MG63 (cell line): ENCODE results near the gene AQP1. TPM values are rescaled to one million over a fixed set of nuclear protein-coding genes. Genes with fewer than 3 reads are reported as not detected.
A peak's percentile ranks its signal among the peaks of the same experiment; 100 is the strongest.

Experiments used
- DNase-seq: peaks from one replicate; pipeline ENCODE4 v3.0.0-alpha.2; 2020
- H3K27me3 ChIP-seq: fragments of 250-450 bp; sonication (Bioruptor Pico); 2 replicates; pipeline ENCODE4 v1.5.1; 2020; ENCODE audit warnings: mild to moderate bottlenecking, moderate library complexity
- H3K36me3 ChIP-seq: fragments of 250-450 bp; sonication (Bioruptor Pico); 2 replicates; pipeline ENCODE4 v1.5.1; 2020; ENCODE audit warnings: mild to moderate bottlenecking, moderate library complexity
- H3K4me3 ChIP-seq: fragments of 250-450 bp; sonication (Bioruptor Pico); 2 replicates; pipeline ENCODE4 v1.5.1; 2020; ENCODE audit warnings: mild to moderate bottlenecking, moderate library complexity
- H3K9me3 ChIP-seq: fragments of 250-450 bp; sonication (Bioruptor Pico); 2 replicates; pipeline ENCODE4 v1.5.1; 2020; ENCODE audit warnings: mild to moderate bottlenecking, moderate library complexity
- total RNA-seq: library from RNA; depleted of rRNA; stranded (reverse); fragments of >200 nt; shearing (Covaris generic); gene quantifications from 2 replicates; pipeline ENCODE4 v1.2.3, GENCODE V29; 2014; ENCODE audit warnings: low replicate concordance

AQP1 gene
- total RNA-seq, 1 experiment from 2014 or later: not detected

DNA sequence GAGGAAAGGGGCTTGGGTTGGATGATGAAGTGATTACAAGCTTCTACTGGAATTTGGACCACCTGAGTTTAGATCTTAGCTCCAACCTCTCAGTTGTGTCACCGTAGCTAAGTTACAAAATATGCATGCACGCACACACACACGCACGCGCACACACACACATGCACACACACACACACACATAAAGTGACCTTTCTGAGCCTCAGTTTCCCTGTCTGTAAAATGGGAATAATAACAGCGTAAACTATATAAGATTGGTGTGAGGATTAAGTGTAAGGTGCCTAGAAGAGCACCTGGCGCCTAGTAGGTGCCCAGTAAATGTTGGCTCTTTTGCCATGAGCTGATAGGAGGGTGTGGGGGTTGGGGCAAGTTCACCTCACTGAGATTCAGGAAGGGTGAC, 12.6 kb upstream of the AQP1 start:
- H3K4me3 ChIP-seq: no peak overlapping the region
- no peaks in the 10 kb centered on the region for H3K36me3 ChIP-seq
- H3K9me3 ChIP-seq: no peaks in the 10 kb centered on the region
- no peaks in the 10 kb centered on the region for H3K27me3 ChIP-seq
- no peak for DNase-seq

DNA sequence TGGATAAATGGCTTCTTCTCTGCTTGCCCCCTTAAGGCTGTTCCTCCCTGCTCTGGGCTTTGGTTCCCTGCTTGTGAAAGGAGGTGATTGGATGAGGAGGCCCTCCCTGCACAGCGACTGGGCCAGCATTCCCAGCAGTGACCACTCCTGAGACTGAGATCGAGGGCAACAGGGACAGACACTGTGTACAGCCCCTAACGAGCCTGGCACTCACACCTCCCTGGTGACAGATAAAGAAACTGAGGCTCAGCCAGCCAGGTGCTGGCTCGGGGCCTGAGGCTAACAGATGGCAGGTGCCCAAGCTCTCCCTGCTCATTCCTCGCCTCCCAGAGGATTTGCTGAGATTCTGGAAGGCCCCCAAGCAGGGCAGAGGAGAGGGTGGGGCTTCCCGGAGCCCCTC, 12.0 kb upstream of the AQP1 start:
- Histone ChIP-seq H3K4me3 (no peak overlapping the region), H3K27me3 (no peaks in the 10 kb centered on the region), H3K9me3 (no peaks in the 10 kb centered on the region), H3K36me3 (no peaks in the 10 kb centered on the region)
- DNase-seq: no peak

DNA sequence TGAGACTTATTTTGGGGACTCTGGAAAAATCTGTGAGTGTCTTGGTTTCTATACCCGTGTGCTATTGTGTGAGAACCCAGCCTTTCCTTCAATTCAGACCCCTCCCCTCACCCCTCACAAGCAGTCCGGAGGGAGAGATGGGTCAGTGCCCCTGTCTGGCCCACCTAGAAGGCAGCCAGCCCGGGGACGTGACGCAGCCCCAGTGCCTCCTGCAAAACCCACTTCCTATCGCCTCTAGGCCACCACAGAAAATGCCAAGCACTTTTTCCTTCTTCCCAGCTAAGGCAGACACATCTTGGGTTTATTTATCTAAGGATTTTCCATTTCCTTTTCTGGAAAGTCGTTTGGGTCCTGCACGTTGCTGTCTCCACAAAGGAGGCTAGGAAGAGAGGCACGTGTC, 11.6 kb upstream of the AQP1 start:
- Histone ChIP-seq H3K36me3 (no peaks in the 10 kb centered on the region), H3K9me3 (no peaks in the 10 kb centered on the region), H3K27me3 (no peaks in the 10 kb centered on the region), H3K4me3 (no peak overlapping the region)
- DNase-seq: no peak

DNA sequence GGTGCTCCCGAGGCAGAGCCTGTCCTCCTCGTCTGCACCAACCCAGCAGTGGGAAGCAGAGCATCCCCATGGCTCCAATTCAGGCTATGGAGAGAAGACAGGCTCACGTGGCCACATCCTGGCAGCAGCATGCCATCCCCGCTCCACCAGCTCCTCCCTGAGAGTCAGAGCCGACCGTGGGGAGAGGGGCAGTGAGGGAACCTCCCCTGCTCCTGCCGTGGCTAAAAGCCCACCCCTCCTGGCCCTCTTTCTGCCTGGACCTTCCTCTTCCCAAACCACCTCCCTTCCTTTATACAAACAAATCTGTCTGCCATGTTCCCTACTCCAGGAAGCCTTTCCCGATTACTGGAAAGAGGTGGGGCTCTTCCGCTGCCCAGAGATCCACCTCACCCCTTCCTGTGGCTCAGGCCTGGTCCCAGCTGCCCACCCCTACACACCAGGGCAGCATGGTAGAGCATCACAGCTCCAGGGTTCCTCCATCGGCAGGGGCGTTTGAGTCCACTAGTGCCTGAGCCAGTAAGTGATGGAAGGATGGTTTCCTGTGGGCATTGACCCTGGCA, 10.8 kb upstream of the AQP1 start:
- Histone ChIP-seq H3K4me3 (no peak overlapping the region), H3K36me3 (no peaks in the 10 kb centered on the region), H3K9me3 (no peaks in the 10 kb centered on the region), H3K27me3 (no peaks in the 10 kb centered on the region)
- DNase-seq: no peak

DNA sequence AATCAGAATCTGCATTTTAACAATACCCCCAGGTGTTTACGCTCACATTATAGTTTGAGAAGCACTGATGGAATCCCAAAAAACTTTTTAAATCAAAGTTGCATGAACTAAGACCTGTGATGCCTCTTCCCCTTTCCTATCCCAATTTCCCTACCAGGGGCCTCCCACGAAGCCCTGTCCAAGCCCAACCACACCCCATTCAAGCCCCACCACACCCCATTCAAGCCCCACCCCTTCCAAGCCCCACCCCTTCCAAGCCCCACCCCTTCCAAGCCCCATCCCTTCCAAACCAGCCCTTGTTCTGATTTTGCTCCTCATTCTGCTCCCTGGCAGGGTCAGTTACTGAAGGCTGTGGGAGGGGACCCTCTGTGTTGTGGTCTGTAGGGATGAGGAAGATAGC, 9.8 kb upstream of the AQP1 start:
- Histone ChIP-seq H3K4me3 (no peak overlapping the region), H3K36me3 (no peaks in the 10 kb centered on the region), H3K27me3 (no peaks in the 10 kb centered on the region), H3K9me3 (no peaks in the 10 kb centered on the region)
- DNase-seq: no peak

DNA sequence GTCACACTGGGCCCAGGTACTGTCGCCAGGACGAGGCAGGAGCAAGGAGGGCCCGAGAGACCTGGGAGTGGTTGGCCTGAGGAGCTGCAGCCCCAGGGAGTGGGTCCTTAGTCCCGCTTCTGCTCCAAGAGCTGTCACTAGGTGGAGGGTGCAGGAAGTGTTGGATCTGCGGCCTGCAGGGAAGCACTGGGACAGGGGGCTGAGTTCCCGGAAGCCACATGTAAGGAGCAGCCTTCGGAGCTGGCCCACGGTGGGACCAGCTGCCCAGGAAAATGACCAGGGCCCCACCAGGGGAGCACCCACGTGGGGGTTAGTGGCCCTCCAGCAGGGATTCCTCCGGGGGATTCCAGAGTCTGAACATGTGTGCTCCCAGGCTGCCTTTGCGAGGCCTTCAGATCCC, 9.2 kb upstream of the AQP1 start:
- H3K9me3 ChIP-seq: no peaks in the 10 kb centered on the region
- H3K4me3 ChIP-seq: no peak overlapping the region
- H3K27me3 ChIP-seq: no peaks in the 10 kb centered on the region
- no peaks in the 10 kb centered on the region for H3K36me3 ChIP-seq
- DNase-seq: no peak

DNA sequence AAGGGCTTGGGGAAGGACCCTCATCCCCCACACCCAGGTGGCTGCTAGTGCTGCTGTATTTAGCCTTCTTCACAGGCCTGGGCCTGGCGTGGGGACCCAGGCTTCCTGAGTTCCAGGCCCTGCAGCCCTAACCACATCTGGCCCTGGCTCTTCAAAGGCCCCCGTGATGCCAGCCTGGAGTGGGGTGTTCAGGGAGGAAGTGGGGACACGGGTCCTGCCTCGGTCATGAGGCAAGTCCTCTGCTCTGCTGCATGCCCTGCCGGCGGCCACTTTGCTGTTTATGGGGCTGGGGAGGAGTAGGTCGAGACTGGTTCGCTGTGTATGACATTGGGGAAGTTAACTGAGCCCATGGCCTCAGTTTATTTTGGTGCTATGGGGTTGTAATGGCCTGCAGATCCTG, 8.5 kb upstream of the AQP1 start:
- H3K27me3 ChIP-seq: no peaks in the 10 kb centered on the region
- DNase-seq: no peak
- H3K4me3 ChIP-seq: no peak overlapping the region
- H3K36me3 ChIP-seq: no peaks in the 10 kb centered on the region
- no peaks in the 10 kb centered on the region for H3K9me3 ChIP-seq

DNA sequence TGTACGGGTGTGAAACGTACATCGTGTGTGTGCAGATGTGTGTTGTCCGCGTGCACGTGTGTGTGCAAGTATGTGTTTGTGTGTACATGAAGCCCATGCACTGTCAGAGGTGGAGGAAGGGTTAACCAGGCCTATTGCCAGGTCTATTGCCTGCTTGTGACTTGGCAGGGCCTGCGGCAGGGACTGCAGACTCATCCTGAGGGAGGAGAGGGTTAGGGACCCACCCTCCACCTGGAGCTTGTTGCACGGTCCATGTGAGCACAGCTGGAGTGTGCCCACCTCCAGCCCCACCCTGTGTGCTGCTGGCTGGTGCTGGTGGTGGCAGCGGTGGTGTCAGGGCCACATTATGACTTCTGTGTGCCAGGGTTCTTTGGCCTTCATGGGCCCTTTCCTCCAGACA, 7.1 kb upstream of the AQP1 start:
- Histone ChIP-seq H3K9me3 (no peaks in the 10 kb centered on the region), H3K4me3 (no peak overlapping the region), H3K27me3 (no peaks in the 10 kb centered on the region), H3K36me3 (no peaks in the 10 kb centered on the region)
- DNase-seq: no peak

DNA sequence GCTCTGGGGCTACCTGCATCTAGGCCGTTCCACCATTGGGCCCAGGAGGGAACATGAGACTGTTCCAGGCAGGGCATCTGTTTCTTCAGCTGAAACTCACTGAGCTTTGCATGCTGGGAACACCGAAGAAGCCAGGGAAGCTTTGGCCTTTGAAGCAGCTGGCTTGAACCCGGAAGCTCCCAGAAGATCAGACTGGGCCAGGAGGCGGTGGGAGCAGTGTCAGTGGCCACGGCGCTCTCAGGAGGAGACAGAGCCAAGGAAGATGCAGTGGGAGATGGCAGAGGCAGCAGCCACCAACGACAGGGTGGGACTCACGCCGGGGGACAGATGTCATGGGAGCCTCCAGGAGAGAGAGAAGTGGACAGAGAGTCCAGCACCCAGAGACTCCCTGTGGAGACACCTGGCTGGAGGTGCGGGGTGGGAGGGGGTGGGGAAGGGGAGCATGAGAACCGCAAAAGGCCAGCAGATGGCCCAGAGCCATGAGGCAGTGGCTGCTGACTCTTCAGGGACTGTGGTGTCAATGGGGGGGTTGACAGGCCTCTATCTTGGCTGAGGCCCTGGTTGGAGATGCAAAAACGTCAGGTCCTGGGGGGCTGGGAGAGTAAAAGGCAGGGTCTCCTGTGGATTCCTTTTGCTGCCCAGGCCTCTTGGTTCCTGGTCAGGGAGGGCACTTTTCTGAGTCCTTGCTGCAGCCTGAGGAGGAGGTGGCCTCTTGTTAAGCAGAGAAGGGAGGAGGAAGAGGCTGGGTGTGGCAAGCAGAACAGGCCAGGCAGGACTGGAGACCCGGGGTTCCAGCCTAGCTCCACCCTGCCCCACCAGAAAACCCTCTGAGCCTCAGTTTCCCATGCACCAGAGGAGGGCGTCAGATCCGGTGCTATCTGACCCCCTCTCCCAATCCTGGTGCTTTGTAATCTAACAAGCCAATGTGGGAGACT, 6.3 kb upstream of the AQP1 start:
- no peak for DNase-seq
- Histone ChIP-seq H3K9me3 (no peaks in the 10 kb centered on the region), H3K27me3 (no peaks in the 10 kb centered on the region), H3K4me3 (no peak overlapping the region), H3K36me3 (no peaks in the 10 kb centered on the region)

DNA sequence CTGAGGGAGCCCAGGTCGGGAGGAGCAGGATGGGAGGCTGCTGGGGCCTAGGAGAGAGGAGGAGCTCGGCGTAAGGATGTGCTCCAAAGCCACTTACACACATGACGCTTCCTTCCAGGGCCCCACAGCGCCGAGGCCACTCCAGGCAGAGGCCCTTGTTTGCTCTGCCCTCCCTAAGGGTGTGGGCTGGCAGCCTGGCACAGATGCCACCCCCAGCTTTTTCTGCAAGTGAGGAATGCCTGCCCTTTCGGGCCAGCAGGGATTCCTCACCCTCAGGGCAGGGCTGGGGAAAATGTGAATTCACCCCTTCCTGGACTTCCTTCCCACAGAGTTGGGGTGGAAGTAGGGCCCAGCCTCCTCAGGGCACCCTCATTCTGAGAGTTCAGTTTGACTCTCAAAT, 5.6 kb upstream of the AQP1 start:
- H3K36me3 ChIP-seq: no peaks in the 10 kb centered on the region
- no peak overlapping the region for H3K4me3 ChIP-seq
- no peak for DNase-seq
- H3K27me3 ChIP-seq: no peaks in the 10 kb centered on the region
- no peaks in the 10 kb centered on the region for H3K9me3 ChIP-seq

DNA sequence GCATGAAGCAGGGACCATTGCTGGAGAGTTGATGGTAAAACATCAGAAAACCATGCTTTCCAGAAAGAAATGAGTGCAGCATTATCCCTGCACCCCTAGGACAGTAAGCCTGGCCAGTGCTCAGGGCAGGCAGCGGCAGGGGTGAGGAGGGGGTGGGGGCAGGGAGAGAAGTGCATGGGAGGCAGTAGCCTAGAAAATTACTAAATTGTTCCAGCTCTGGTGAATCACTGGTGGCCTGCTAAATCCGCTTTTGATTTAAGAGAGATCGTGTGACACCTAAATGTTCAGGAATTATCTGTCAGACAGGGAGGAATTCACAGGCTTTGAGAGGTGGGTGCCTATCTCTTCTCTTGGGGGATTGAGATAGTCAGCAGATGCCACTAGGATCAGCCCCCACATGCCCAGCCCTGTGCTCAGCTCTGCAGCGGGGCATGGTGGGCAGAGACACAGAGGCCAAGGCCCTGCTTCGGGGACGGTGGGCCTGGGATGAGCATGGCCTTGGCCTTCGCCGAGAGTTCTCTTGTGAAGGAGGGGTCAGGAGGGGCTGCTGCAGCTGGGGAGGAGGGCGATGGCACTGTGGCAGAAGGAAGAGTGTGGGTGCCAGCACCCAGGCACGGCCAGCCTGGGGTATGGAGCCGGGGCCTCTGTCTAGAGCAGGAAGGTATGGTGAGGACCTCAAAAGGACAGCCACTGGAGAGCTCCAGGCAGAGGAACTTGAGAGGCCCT, 5.0 kb upstream of the AQP1 start:
- peak; percentile 30 for DNase-seq

DNA sequence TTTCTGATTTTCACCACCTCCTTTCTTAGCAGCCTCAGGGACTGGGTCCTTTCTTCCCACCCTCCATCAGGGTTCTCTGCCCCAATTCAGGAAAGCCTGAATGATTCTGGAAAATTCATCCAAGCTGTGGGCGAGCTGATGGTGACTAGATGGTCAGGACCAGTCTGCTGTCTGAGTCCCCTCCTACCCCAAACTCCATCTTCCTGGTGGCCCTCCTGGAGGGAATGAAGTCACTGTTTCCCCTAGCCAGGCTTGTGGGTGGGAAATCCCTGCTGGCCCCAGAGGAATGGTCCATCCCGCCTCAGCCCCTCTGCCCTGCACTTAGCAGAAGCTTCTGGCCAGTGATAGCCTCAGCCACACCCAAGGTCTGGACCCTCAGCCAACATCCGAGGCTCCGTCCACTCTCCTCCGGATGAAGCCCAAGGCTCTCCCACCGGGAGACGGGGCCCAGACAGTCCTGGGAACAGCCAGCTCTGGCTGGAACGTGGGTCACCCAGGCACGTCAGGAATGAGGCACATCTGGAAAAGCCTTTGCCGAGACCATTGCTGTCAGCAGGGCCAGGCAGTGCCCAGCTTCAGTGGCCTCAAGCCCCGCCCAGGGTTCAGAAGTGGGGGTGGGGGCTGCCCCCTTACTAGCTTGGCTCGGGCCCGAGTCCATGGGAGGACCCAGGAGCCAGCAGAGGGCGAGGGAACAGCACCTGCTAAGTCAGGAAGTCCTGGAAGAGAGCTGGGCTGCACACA, 4.0 kb upstream of the AQP1 start:
- Histone ChIP-seq H3K27me3 (no peaks in the 10 kb centered on the region), H3K9me3 (no peaks in the 10 kb centered on the region)
- DNase-seq: no peak

More for the DNA sequence above, 5.0 kb upstream of the AQP1 start:
- Histone ChIP-seq H3K9me3 (no peaks in the 10 kb centered on the region), H3K27me3 (no peaks in the 10 kb centered on the region), H3K36me3 (no peaks in the 10 kb centered on the region), H3K4me3 (no peak overlapping the region)

DNA sequence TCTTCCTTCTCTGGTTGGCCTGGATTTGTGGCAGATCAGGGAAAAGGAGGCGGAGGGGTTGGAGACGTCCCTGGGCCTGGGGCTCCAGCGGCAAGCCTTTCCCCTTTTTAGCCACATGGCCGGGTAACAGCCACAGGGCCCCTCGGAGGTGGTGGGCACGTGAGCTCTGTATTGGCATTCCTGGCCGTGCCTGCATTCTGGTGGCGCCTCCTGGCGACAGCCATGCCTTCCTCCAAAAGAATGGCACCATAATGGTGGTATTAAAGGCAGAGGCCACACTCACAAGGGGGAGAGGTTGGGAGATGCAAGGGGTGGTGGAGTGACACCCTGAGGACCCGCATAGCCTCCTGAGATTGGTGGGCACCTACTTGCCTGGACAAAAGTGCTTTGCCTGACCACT, 3.0 kb upstream of the AQP1 start:
- Histone ChIP-seq H3K4me3 (no peak overlapping the region), H3K27me3 (no peaks in the 10 kb centered on the region), H3K9me3 (no peaks in the 10 kb centered on the region), H3K36me3 (no peaks in the 10 kb centered on the region)
- DNase-seq: no peak

More for the DNA sequence above, 4.0 kb upstream of the AQP1 start:
- H3K4me3 ChIP-seq: no peak overlapping the region
- H3K36me3 ChIP-seq: no peaks in the 10 kb centered on the region

DNA sequence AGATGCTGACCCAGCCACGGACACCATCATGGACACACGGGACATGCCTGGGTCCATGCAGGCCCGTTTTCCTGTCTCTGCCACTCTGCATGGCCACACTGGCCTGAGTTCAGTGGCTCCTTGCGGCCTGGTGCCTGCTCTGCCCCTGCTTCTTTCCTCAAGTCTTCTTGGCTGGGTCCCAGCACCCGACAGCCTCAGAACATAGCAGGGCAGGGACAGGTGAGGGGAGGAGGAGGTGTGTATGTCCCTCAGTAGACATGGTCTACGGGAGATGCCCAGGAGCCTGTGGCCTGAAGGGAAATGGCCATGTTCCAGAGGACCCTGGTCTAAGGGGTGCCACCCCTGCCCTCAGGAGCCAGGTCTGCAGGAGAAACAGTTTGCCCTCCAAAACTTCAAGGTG, 2.2 kb upstream of the AQP1 start:
- no peak overlapping the region for H3K4me3 ChIP-seq
- no peaks in the 10 kb centered on the region for H3K27me3 ChIP-seq
- DNase-seq: no peak
- no peaks in the 10 kb centered on the region for H3K36me3 ChIP-seq
- no peaks in the 10 kb centered on the region for H3K9me3 ChIP-seq

DNA sequence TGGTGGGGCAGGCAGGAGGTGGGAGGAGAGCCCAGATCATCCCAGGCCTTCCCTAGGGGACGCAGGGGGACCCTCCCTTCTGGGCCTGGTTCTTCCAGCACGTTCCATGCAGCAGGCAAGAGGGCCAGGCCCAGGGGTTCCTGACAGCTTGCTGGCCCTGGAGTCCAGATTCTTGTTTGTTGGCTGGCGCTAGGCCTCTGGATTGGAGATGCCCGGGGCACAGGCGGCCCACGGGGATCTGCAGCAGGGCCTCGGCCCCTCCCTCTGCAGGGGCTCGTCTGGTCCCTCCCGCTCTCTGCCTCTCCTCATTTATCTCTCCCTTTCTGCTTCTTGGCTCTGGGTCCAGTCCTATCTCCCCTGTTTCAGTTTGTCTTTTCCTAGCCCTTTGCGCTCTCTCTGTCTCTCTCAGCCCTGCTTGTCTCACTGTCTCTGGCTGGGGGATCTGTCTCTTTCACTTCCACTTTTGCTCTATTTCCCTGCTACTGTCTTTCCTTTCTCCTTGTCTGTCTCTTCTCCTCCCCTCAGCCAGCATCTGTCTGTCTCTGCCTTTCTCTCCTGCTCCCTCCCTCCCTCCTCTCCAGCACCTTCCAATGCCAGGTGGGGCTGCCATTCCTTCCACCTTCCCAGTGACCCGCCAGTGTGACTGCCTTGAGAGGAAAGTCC, 1.1 kb upstream of the AQP1 start:
- DNase-seq: no peak

DNA sequence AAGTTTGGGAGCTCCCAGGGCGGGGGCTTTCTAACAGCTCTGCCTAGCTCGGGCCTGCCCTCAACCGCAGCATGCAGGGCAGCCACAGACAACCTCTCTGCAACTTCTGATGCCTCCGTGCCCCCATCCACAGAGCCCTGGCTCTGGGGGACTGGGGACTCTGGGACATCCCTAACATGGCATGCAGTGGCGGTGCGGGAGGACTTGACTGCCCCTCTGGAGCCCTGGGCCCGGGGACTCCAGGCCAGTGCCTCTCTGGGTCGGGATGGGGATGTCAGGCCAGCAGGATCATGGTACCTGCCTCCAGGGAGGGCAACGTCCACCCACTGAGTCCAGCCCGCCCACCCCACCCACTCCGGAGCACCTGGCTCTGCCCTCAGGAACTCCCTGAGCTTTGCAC, 520 bp upstream of the AQP1 start:
- no peak for DNase-seq
- H3K9me3 ChIP-seq: no peaks in the 10 kb centered on the region
- H3K27me3 ChIP-seq: no peaks in the 10 kb centered on the region
- no peaks in the 10 kb centered on the region for H3K36me3 ChIP-seq
- H3K4me3 ChIP-seq: no peak overlapping the region

More for the DNA sequence above, 1.1 kb upstream of the AQP1 start:
- Histone ChIP-seq H3K27me3 (no peaks in the 10 kb centered on the region), H3K4me3 (no peak overlapping the region), H3K36me3 (no peaks in the 10 kb centered on the region), H3K9me3 (no peaks in the 10 kb centered on the region)
